Amniotic stem cell (primary cell): ENCODE data around the gene LRIG3.
"Not testable (repeated sequence)": the region's sequence is repeated elsewhere in the genome, so short reads cannot be mapped to it uniquely, and the experiment has no call there.

Experiments
- DNase-seq: peaks from one replicate; lab custom pipeline; 2025; lab: John Stamatoyannopoulos, UW

LRIG3 gene

GRCh38 chr12:58858030-58858429 lies 62.3 kb downstream of the LRIG3 start:
- DNase-seq: no peak

GRCh38 chr12:58857206-58857605 lies 63.1 kb downstream of the LRIG3 start:
- not testable (repeated sequence) for DNase-seq

- DNase-seq: not testable (repeated sequence)
These were observed 64.7 kb downstream of the LRIG3 start for GRCh38 chr12:58855630-58856029.

- no peak for DNase-seq
These were observed 69.5 kb downstream of the LRIG3 start for GRCh38 chr12:58850826-58851225.

- no peak for DNase-seq
These were observed 72.3 kb downstream of the LRIG3 start for GRCh38 chr12:58847901-58848600.

GRCh38 chr12:58844161-58844560 lies 76.1 kb downstream of the LRIG3 start:
- no peak for DNase-seq

GRCh38 chr12:58841058-58841798 lies 79.1 kb downstream of the LRIG3 start:
- no peak for DNase-seq

GRCh38 chr12:58833853-58834252 lies 86.5 kb downstream of the LRIG3 start:
- no peak for DNase-seq

- no peak for DNase-seq
These were observed 87.4 kb downstream of the LRIG3 start for GRCh38 chr12:58832920-58833319.
